Retina (tissue), 1 donor: ENCODE results near the gene RAP1GAP2.

Experiments
- DNase-seq: peaks from one replicate; pipeline ENCODE4 v3.0.0-alpha.2; 2016

Gene RAP1GAP2

GRCh38 chr17:2786176-2786881 is 9.9 kb upstream of the RAP1GAP2 start:
- DNase-seq: peak; percentile 96

GRCh38 chr17:2789700-2790099 is 6.5 kb upstream of the RAP1GAP2 start:
- DNase-seq: no peak

DNA sequence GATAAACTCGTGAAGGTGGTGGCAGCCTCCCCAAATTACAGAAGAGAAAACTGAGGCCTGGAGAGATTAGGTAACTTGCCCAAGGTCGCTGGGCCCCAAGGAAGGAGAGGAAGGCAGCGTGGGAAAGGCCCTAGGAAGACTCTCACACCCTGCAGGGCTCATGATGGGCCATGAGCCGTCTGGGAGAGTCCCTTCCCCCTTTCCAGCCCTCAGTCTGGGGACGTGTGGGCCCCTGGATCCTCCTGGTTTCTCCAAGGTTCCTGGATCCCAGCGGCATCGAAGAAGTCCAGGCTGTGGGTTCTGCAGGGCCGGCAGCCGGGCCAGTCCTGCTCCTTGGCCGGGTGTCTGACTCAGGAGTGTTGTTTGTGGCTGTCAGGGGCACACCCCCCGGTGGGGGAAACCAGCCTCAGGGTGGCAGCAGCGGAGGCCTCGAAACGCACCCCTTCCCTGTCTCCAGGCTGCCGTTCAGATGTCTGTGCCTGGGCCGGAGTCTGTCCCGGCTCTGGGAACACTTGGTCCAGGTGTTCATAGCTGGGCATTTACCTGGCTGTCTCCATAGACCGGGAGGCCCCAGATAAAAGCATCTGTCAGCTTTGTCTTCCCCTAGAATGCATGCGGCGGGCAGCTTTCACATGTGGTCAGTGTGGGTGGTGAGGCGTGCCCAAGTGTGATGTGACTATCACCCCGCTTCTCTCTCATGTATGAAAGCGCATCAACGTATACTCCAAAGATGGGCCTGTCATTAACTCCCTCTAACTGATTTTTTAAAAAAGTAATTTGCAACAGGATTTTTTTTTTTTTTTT is 3.7 kb upstream of the RAP1GAP2 start:
- no peak for DNase-seq

GRCh38 chr17:2794111-2794803 is 2.0 kb upstream of the RAP1GAP2 start:
- DNase-seq: no peak

GRCh38 chr17:2795441-2796163 is 636 bp upstream of the RAP1GAP2 start:
- no peak for DNase-seq

DNA sequence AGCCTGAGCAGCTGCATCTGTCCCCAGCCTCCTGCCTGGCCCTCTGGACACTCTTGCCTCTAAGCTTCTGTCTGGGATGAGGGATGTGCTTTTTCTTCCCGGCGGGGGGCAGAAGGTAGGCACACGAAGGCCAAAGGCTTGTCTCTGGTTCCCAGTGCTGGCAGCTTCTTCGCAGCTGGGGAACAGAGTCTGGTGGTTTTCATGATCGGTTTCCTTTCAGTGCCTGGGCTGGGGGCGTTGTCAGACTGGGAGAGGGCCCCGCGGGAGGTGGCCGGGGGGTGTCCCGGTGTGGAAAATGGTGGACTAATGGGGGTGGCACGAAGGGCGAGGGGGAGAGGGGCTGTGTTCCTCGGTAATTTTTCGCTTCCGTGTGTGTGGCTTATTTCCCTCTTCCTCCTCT is 988 bp downstream of the RAP1GAP2 start:
- DNase-seq: no peak

- no peak for DNase-seq
These were observed 1.4 kb downstream of the RAP1GAP2 start for GRCh38 chr17:2797637-2798036.

GRCh38 chr17:2798188-2798587 is 1.9 kb downstream of the RAP1GAP2 start:
- DNase-seq: no peak

GRCh38 chr17:2798678-2799077 is 2.4 kb downstream of the RAP1GAP2 start:
- no peak for DNase-seq

DNA sequence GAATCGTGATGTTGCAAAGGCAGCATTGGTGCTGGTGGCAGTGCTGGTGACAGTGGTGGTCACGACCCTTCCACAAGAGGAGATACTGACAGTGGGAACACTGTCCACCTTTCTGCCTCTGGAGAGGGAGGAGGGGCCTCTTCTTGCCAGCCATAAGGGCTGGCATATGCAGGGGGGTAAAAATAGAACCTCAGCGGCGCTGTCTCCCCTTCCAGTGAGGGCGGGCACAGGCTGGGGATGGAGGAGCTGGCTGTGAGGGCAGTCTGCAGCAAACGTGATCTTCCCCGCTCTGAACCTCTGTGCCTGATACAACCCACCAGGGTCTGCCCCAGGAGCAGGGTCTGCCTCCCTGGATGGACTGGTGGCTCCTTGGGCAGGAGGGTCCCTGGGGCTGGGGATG is 3.4 kb downstream of the RAP1GAP2 start:
- no peak for DNase-seq

GRCh38 chr17:2800367-2800766 is 4.1 kb downstream of the RAP1GAP2 start:
- no peak for DNase-seq

DNA sequence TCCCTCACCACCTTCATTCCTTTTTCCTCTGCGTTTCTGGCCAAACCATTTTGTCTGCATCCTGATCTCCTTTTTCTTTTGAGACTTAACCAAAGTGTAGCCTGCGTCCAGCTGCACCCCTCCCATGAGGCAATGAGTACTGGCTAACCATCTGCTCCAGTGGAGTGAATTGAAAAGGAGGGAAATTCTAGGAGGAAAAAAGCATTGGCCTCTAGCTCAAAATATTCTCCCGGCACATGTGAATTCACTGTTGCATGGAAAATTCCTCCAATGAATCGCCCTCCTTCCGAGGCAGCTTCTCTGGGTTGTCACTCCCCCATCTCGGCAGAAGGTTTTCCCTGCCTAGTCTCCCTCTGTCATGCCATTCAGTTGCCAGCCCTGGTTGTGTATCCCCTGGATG is 5.6 kb downstream of the RAP1GAP2 start:
- DNase-seq: no peak

GRCh38 chr17:2802574-2802973 is 6.3 kb downstream of the RAP1GAP2 start:
- no peak for DNase-seq

DNA sequence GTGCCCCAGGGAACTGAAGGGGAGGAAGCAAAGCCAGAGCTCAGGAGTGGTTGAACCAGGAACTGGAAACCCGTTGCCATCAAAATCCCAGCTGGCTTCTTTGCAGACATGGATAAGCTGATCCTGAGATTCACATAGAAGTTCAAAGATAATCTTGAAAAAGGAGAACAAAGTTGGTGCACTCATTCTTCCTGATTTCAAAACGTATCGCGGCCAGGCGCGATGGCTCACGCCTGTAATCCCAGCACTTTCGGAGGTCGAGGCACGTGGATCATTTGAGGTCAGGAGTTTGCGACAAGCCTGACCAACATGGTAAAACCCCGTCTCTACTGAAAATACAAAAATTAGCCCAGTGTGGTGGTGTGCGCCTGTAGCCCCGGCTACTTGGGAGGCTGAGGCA is 7.1 kb downstream of the RAP1GAP2 start:
- DNase-seq: no peak

- no peak for DNase-seq
These were observed 7.7 kb downstream of the RAP1GAP2 start for GRCh38 chr17:2803971-2804370.

- no peak for DNase-seq
These were observed 8.7 kb downstream of the RAP1GAP2 start for GRCh38 chr17:2804912-2805311.

GRCh38 chr17:2805961-2806360 is 9.7 kb downstream of the RAP1GAP2 start:
- DNase-seq: no peak

DNA sequence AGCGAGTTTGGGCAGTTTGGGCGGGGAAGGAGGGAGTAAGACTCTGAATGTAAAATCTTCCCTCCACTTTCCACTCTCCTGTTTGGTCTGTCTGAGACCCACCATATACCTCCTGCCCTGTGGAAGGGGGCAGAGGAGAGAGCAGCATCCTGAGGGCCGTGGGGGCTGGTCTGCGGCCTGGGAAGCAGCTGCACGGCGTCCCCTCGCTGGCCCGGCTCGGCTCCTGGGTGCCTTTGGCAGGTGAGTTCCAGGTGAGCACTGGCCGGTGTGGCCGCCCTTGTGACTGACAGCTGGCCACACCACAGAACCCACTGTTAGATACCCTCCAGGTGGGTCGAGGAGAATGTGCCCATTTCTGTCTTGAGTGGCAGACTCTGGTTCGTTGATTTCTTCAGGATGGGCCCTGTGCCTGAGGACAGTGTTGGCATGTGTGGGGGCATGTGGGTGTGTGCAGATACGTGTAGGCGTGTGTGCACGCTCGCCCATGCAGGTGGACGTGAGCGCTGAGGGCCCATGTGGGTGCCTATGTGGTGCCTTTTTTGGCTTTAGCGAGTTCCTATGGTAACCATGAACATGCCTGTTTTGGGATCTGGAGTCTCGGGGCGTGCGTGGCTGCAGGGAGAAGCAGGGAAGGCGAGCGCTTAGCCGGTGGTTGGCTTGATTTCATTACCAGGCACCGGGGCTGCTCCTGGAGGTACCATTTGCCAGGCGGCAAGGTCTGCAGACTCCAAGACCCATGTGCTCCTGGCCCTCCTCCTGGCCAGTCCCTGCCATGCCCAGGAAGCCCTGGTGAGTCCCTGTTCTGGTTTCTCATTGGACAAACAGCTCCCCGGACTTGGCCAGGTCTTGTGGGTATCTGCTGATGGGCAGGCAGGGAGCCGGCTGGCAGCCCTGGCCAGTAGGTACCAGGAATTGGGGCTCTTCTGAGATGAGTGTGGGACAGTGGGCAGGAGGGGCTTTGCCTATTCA is 12.4 kb downstream of the RAP1GAP2 start:
- no peak for DNase-seq

DNA sequence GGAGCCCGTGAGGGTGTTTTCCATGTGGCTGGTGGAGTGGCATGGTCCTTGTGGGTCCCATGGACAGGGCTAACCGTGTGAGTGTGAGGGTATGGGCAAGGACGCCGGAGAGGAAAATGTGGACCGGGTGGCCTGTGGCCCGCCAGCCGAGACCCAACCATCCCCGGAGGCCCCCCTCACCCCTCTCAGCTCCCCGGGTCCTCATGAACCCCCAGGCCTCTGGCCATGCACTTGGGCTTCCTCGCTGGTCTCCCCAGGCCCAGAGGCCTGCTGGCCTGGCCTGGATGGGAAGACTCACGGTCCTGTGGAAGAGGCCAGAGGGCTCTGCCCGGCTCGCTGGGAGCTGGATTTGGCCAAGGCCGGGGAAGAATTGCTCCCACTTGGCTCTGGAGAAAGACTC is 13.1 kb downstream of the RAP1GAP2 start:
- no peak for DNase-seq

GRCh38 chr17:2814049-2814448 is 17.8 kb downstream of the RAP1GAP2 start:
- no peak for DNase-seq

DNA sequence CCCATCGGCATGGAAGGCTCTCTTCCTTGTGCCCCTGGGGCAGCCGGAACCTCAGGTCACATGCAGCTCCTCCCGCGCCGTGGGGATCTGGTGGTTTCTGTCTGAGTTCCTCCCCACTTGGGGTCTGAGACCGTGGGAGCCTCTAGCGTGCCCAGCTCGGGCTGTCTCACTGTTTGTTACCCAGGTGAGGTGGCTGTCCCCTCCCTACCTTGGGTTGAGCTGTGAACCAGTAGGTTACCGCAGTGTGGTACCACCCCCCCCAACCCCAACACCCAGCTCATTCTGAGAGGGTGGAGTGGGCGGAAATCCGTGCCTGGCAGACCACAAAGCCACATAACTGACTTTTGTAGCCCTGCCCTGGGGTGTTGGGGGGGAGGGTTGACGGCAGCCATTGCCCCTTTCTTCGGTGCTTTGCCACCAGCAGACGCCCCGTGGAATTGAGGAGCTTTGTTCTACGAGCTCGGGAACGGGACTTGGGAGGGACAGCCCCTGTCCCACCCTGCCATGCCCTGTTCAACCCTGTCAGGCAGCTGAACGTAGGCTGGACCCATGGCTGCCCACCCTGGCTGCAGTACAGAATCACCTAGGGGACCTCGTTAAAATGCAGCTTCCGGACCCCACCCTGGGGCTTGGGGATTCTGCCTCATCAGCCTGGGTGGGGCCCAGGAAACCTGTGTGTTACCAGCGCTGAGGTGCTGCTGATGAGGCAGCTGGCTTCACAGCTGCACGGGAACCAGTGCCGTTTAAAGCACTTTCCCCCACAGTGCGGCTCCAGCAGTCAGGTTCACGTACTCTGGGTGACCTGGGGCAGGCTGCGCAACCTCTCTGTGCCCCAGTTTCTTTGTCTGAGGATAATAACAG is 18.5 kb downstream of the RAP1GAP2 start:
- no peak for DNase-seq
